Transverse colon (tissue), 4 donors: Measurements from ENCODE around the gene ZNF503.

Source experiments
- CTCF ChIP-seq, 5 experiments: fragments of 200-600 bp in 3 of 5; fragments of 450-650 bp in 2 of 5; sonication (generic) in 3 of 5; IDR thresholded peaks; 1 replicate in 2 of 5; 2 replicates in 3 of 5; pipeline ENCODE4 v1.5.1; 2016 to 2017; ENCODE audit warnings: antibody characterized with exemption in 5 of 5, inconsistent platforms in 3 of 5, mild to moderate bottlenecking in 2 of 5, moderate library complexity in 1 of 5
- POLR2A ChIP-seq: fragments of 450-650 bp; IDR thresholded peaks from one replicate; pipeline ENCODE4 v1.6.1; 2016; ENCODE audit warnings: antibody characterized with exemption, mild to moderate bottlenecking, moderate library complexity
- POLR2AphosphoS5 ChIP-seq, 3 donors: sonication (generic); formaldehyde crosslinking; IDR thresholded peaks; one replicate each; pipeline ENCODE4 v1.6.1; 2016; ENCODE audit warnings: antibody characterized with exemption in 3 of 3

- no peak for TF ChIP-seq CTCF (IDR thresholded peaks at IDR 0.05)
- TF ChIP-seq POLR2AphosphoS5 (IDR thresholded peaks at IDR 0.05) = no peak
- TF ChIP-seq POLR2A = no peak
Measured at GRCh38 chr10:75367901-75368300, 33.7 kb downstream of the ZNF503 start.
